Pons (tissue), 1 donor: ENCODE measurements around the gene ATXN7.

Source experiments
- DNase-seq: peaks from one replicate; pipeline ENCODE4 v3.0.0-alpha.2; 2016; ENCODE audit warnings: low spot score

Gene ATXN7

GRCh38 chr3:64021922-64022321 lies 158.3 kb downstream of the ATXN7 start:
- no peak for DNase-seq

GRCh38 chr3:64022451-64023186 lies 159.0 kb downstream of the ATXN7 start:
- DNase-seq, result no peak

- DNase-seq, result peak; percentile 73
Measured at GRCh38 chr3:64023187-64023860, 159.7 kb downstream of the ATXN7 start, which contains the start of gene PSMD6. PSMD6 (minus strand) TSS chr3:64023494; CDS start chr3:64023419, 75 bp downstream.

GRCh38 chr3:64023861-64024223 lies 160.2 kb downstream of the ATXN7 start:
- DNase-seq, result no peak

GRCh38 chr3:64026346-64026745 lies 162.7 kb downstream of the ATXN7 start:
- no peak for DNase-seq

GRCh38 chr3:64027658-64028057 lies 164.0 kb downstream of the ATXN7 start:
- DNase-seq, result no peak

GRCh38 chr3:64028754-64029153 lies 165.1 kb downstream of the ATXN7 start:
- DNase-seq, result no peak

GRCh38 chr3:64029287-64029686 lies 165.6 kb downstream of the ATXN7 start:
- DNase-seq, result no peak

GRCh38 chr3:64030741-64031140 lies 167.1 kb downstream of the ATXN7 start:
- DNase-seq, result peak; percentile 48

GRCh38 chr3:64031540-64032508 lies 168.2 kb downstream of the ATXN7 start:
- DNase-seq, result no peak

- DNase-seq, result no peak
Measured at GRCh38 chr3:64033069-64033468, 169.4 kb downstream of the ATXN7 start.

- no peak for DNase-seq
Measured at GRCh38 chr3:64037084-64037483, 173.4 kb downstream of the ATXN7 start.

- no peak for DNase-seq
Measured at GRCh38 chr3:64038253-64038767, 174.6 kb downstream of the ATXN7 start.

GRCh38 chr3:64039332-64039731 lies 175.7 kb downstream of the ATXN7 start:
- DNase-seq, result no peak

GRCh38 chr3:64039981-64040733 lies 176.5 kb downstream of the ATXN7 start:
- DNase-seq, result no peak

- DNase-seq, result no peak
Measured at GRCh38 chr3:64042952-64043351, 179.3 kb downstream of the ATXN7 start.

- no peak for DNase-seq
Measured at GRCh38 chr3:64046592-64046991, 182.9 kb downstream of the ATXN7 start.

- DNase-seq, result no peak
Measured at GRCh38 chr3:64046996-64047594, 183.4 kb downstream of the ATXN7 start.

GRCh38 chr3:64047787-64048186 lies 184.1 kb downstream of the ATXN7 start:
- no peak for DNase-seq

- no peak for DNase-seq
Measured at GRCh38 chr3:64048631-64049061, 185.0 kb downstream of the ATXN7 start.

GRCh38 chr3:64049136-64049535 lies 185.5 kb downstream of the ATXN7 start:
- no peak for DNase-seq
